RWPE2 (cell line): ENCODE measurements around the gene JADE2.

Experiments used
- ATAC-seq: fragments of 200-7000 bp; cut with Tn5 transposase; 3 replicates; pipeline ENCODE4 v1.9.1; 2021; ENCODE audit warnings: low read depth
- DNase-seq: peaks from one replicate; pipeline ENCODE4 v3.0.0-alpha.2; 2020; ENCODE audit warnings: low spot score
- H3K27ac ChIP-seq: fragments of 450-650 bp; 2 replicates; pipeline ENCODE4 v1.5.1; 2017; ENCODE audit warnings: mild to moderate bottlenecking; ENCODE audit not compliant: poor library complexity, severe bottlenecking
- H3K27me3 ChIP-seq: fragments of 250-450 bp; sonication (Bioruptor Pico); 2 replicates; pipeline ENCODE4 v1.5.1; 2021; ENCODE audit warnings: mild to moderate bottlenecking, moderate library complexity; ENCODE audit not compliant: insufficient read depth, poor library complexity, severe bottlenecking
- H3K36me3 ChIP-seq: fragments of 250-450 bp; sonication (Bioruptor Pico); 2 replicates; pipeline ENCODE4 v1.5.1; 2020; ENCODE audit warnings: low read depth, mild to moderate bottlenecking, moderate library complexity
- H3K4me1 ChIP-seq: fragments of 250-450 bp; sonication (Bioruptor Pico); 2 replicates; pipeline ENCODE4 v1.5.1; 2021; ENCODE audit warnings: mild to moderate bottlenecking, moderate library complexity; ENCODE audit not compliant: insufficient read depth, poor library complexity, severe bottlenecking
- H3K4me3 ChIP-seq: fragments of 250-450 bp; sonication (Bioruptor Pico); 2 replicates; pipeline ENCODE4 v1.5.1; 2021; ENCODE audit warnings: mild to moderate bottlenecking, moderate library complexity; ENCODE audit not compliant: severe bottlenecking
- H3K9me3 ChIP-seq: fragments of 250-450 bp; sonication (Bioruptor Pico); 2 replicates; pipeline ENCODE4 v1.5.1; 2021; ENCODE audit warnings: mild to moderate bottlenecking, moderate library complexity; ENCODE audit not compliant: severe bottlenecking
- TF ChIP-seq, protein P1 (sequence below): fragments of 450-650 bp; IDR thresholded peaks from one replicate; pipeline ENCODE4 v1.5.1; 2017; ENCODE audit warnings: mild to moderate bottlenecking, moderate library complexity; ENCODE audit not compliant: poor library complexity, severe bottlenecking

JADE2 gene

DNA sequence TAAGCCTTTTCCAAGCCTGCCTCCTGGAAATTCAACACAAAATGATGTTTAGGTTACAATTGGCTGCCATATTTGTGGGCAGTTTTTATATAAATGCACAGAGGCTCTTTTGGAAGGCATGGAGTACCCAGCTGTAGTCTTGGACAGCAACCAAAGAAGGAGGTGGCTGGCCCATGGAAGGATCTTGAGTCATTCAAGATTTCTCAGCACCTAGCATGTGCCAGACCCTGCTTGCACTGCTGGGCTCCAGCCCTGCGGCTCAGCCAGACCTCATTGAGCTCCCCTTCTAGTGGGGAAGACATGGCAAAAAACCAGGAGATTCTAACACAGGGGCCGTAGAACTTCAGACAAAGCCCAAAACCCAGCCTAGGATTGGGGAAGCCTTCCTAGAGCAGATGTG is 22.1 kb downstream of the JADE2 start:
- peaks cover 81% of the 10 kb centered on the region for H3K36me3 ChIP-seq
- TF ChIP-seq, protein P1, sequence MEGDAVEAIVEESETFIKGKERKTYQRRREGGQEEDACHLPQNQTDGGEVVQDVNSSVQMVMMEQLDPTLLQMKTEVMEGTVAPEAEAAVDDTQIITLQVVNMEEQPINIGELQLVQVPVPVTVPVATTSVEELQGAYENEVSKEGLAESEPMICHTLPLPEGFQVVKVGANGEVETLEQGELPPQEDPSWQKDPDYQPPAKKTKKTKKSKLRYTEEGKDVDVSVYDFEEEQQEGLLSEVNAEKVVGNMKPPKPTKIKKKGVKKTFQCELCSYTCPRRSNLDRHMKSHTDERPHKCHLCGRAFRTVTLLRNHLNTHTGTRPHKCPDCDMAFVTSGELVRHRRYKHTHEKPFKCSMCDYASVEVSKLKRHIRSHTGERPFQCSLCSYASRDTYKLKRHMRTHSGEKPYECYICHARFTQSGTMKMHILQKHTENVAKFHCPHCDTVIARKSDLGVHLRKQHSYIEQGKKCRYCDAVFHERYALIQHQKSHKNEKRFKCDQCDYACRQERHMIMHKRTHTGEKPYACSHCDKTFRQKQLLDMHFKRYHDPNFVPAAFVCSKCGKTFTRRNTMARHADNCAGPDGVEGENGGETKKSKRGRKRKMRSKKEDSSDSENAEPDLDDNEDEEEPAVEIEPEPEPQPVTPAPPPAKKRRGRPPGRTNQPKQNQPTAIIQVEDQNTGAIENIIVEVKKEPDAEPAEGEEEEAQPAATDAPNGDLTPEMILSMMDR, result no peak
- no peak for DNase-seq
- peaks cover 23% of the 10 kb centered on the region for H3K4me1 ChIP-seq
- H3K27me3 ChIP-seq, result no peaks in the 10 kb centered on the region
- H3K4me3 ChIP-seq, result no peak overlapping the region
- H3K9me3 ChIP-seq, result no peaks in the 10 kb centered on the region
- H3K27ac ChIP-seq, result no peak overlapping the region
- peak; percentile 61 for ATAC-seq

DNA sequence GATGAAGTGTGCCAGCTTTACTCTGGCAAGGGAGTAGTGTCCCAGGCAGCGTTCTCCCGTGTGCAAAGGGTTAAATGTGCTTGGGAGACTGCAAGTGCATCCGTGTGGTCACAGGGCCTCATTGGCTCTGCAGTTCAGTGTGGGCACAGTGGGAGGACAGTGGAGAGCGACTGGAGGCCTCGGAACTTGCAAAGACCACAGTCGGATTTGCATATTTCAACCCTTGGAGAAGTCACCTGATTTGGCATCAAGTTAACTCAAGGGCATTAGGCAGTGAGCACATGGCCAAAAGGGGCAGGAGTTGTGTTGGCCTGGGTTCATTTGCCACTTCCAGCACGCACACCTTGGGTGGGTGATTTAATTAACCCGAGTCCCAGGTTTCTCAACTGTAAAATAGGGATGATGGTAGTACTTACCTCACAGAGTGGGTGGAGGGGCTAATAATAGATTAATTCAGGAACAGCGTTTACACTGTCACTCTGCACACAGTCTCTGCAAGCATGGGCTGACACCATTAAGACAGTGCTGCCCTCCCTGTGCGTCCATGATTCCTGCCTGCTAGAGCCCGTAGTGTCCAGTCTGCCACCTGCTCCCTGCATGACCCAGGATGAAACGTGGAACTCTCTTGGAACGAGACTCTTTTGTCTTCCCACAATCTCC is 22.7 kb downstream of the JADE2 start:
- peak; percentile 35 for DNase-seq
- no peaks in the 10 kb centered on the region for H3K27me3 ChIP-seq
- H3K4me3 ChIP-seq, result no peak overlapping the region
- peaks cover 82% of the 10 kb centered on the region for H3K36me3 ChIP-seq
- no peaks in the 10 kb centered on the region for H3K9me3 ChIP-seq
- no peak overlapping the region for H3K27ac ChIP-seq
- H3K4me1 ChIP-seq, result peaks cover 25% of the 10 kb centered on the region
- no peak for ATAC-seq
- TF ChIP-seq, protein P1, result no peak

DNA sequence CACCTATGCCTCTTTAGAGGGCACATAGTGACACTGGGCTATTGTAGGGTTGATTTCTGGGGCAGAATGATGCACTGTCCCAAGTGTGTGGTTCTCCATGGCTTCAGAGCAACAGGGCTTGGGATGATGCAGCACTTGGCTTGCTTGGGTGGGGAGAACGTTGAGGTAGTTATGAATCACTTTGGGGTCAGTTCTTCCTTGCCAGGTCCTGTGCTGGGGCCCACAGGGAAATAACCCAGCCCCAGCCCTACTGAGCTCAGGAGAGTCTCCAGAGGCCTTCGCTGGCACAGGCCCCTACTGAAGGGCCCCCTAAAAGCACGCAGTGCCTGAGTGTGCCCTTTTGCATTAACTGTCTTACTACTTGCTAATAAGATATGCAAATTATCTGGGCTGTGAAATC is 24.2 kb downstream of the JADE2 start:
- no peaks in the 10 kb centered on the region for H3K9me3 ChIP-seq
- no peaks in the 10 kb centered on the region for H3K27me3 ChIP-seq
- H3K4me3 ChIP-seq, result no peak overlapping the region
- H3K36me3 ChIP-seq, result peaks cover 82% of the 10 kb centered on the region
- TF ChIP-seq, protein P1, result no peak
- ATAC-seq (no peak), DNase-seq (no peak)
- peaks cover 38% of the 10 kb centered on the region for H3K4me1 ChIP-seq
- H3K27ac ChIP-seq, result peak overlapping the region; percentile 83

DNA sequence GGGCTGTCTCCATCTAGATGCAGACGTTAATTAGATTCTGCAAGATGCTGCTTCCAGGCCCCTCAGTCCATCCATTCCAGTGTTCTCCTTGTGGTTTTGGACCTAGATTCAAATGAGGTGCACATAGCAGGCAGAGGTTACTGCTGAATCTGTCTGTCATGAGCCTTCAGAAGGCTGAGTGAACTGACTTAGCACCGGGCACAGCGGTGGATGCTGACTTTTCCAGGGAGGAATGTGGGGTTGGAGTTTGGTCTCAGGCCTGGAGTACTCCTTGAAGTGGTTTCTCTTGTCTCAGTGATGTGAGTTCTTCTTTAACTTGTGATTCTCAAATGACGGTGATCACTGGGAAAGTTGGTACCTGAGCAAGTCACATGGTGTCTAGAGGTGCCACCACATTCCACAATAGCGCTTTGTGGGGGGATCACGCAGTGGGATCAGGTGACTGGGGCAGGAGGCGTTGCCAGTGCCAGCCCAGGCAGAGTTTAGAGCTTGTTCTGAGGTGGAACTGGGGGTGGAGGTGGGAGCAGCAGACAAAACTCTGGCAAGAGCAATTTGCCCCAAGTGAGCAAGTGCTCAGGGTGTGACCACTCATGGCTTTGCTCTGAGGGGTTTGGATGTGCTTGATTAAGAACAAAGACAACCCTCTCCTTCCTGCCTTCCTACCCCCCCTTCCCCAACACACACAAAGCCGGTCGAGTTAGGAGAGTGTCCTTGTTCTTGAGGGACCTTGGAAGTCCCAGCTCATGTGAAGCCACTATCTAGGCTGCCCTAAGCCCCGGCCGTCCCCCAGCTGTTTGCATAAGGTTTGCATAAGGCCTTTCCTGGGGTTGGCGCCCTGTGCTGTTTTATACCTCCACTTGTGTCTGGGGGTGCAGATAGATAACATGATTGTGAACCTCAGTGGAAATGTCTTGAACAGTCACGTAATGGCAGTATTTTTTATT is 25.1 kb downstream of the JADE2 start:
- peaks cover 46% of the 10 kb centered on the region for H3K4me1 ChIP-seq
- no peak overlapping the region for H3K4me3 ChIP-seq
- DNase-seq, result no peak
- H3K27me3 ChIP-seq, result no peaks in the 10 kb centered on the region
- H3K36me3 ChIP-seq, result peaks cover 87% of the 10 kb centered on the region
- no peak for ATAC-seq
- no peaks in the 10 kb centered on the region for H3K9me3 ChIP-seq
- TF ChIP-seq, protein P1, result no peak
- H3K27ac ChIP-seq, result peak overlapping the region; percentile 83
